Activated CD4-positive, alpha-beta T cell treated with anti-CD3 and anti-CD28 coated beads, Interleukin-2, amount 10 ng/mL, durations not matched to agents 7 days and 5 days (primary cell): ENCODE results near the gene FGF22. TPM values are rescaled to one million over a fixed set of nuclear protein-coding genes. Genes with fewer than 3 reads are reported as not detected.
"Not testable (repeated sequence)": the region's sequence is repeated elsewhere in the genome, so short reads cannot be mapped to it uniquely, and the experiment has no call there.

ENCODE experiments used
- CTCF ChIA-PET: fragments of 350-600 bp; sonication (Branson Sonifier 250); formaldehyde crosslinking; loops from one replicate; lab custom pipeline; 2021; ENCODE audit warnings: antibody characterized with exemption; lab: Charles Lee
- POLR2A ChIA-PET: fragments of 350-600 bp; sonication (Branson Sonifier 250); formaldehyde crosslinking; loops from one replicate; lab custom pipeline; 2021; ENCODE audit warnings: antibody characterized with exemption; lab: Charles Lee
- DNase-seq: peaks from one replicate; pipeline ENCODE4 v3.0.0-alpha.2; 2020
- H3K27ac Mint-ChIP-seq: one replicate; pipeline ENCODE4 v1.8.0; 2021; ENCODE audit warnings: mild to moderate bottlenecking, moderate library complexity, mixed read lengths
- H3K27me3 Mint-ChIP-seq: one replicate; pipeline ENCODE4 v1.8.0; 2021; ENCODE audit warnings: mixed read lengths
- H3K36me3 Mint-ChIP-seq: one replicate; pipeline ENCODE4 v1.8.0; 2021; ENCODE audit warnings: low read depth, mixed read lengths
- H3K4me1 Mint-ChIP-seq: one replicate; pipeline ENCODE4 v1.8.0; 2021; ENCODE audit warnings: mixed read lengths
- H3K4me3 Mint-ChIP-seq: one replicate; pipeline ENCODE4 v1.8.0; 2021; ENCODE audit warnings: mild to moderate bottlenecking, moderate library complexity, mixed read lengths
- H3K9me3 Mint-ChIP-seq: one replicate; pipeline ENCODE4 v1.8.0; 2021; ENCODE audit warnings: mixed read lengths
- total RNA-seq, 2 experiments: library from RNA; stranded (reverse); gene quantifications; one replicate each; pipeline ENCODE4 v1.2.3, GENCODE V29; 2021

Gene FGF22
- total RNA-seq, 2 experiments from 2014 or later = 0.12 TPM; not detected in 1

DNA sequence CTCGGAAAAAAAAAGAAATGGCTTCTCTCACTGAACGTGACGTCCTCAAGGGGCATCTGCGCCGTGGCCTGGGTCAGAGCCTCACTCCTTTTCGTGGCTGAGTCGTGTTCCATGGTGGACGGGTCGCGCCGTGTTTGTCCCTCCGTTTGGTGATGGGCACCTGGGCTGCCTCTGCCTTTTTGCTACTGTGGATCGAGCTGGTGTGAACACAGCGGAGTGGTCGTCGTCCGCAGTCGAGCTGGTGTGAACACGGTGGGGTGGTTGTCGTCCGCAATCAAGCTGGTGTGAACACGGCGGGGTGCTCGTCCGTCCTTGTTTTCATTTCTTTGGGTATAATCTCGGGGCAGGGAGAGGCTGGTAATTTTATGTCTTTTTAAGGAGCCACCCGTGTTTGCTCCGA lies 38.4 kb upstream of the FGF22 start:
- POLR2A ChIA-PET = no interaction called here
- H3K27ac Mint-ChIP-seq = no peak overlapping the region
- H3K4me3 Mint-ChIP-seq = no peak overlapping the region
- DNase-seq = no peak
- CTCF ChIA-PET = interaction anchor here (0.6 kb wide), 1 partner anchor 10 kb away, joined by 3 read pairs; no protein-coding TSS in a partner anchor
- no peaks in the 10 kb centered on the region for H3K9me3 Mint-ChIP-seq
- H3K27me3 Mint-ChIP-seq = no peaks in the 10 kb centered on the region
- no peaks in the 10 kb centered on the region for H3K36me3 Mint-ChIP-seq
- no peaks in the 10 kb centered on the region for H3K4me1 Mint-ChIP-seq

DNA sequence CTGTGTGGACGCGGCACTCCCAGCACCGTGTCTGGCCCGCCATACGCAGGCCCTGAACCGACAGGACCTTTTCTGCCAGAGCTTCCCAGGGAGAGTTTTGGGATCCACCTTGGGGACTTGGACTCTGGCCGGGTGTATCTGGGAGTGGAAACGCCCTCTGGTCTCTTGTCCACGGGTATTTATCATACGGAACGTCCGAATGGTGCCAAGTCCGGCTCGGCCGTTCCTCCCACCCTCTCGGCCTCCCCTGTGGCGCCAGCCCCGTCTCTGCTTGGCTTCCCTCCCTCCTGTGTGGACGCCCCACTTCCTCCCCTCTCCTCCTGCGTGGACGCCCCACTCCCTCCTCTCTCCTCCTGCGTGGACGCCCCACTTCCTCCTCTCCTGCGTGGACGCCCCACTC lies 37.9 kb upstream of the FGF22 start:
- Mint-ChIP-seq H3K36me3 (no peaks in the 10 kb centered on the region), H3K4me3 (no peak overlapping the region), H3K9me3 (no peaks in the 10 kb centered on the region), H3K27me3 (no peaks in the 10 kb centered on the region), H3K27ac (no peak overlapping the region), H3K4me1 (no peaks in the 10 kb centered on the region)
- ChIA-PET POLR2A (no interaction called here), CTCF (interaction anchor here (0.6 kb wide), 1 partner anchor 10 kb away, joined by 3 read pairs; no protein-coding TSS in a partner anchor)
- no peak for DNase-seq

DNA sequence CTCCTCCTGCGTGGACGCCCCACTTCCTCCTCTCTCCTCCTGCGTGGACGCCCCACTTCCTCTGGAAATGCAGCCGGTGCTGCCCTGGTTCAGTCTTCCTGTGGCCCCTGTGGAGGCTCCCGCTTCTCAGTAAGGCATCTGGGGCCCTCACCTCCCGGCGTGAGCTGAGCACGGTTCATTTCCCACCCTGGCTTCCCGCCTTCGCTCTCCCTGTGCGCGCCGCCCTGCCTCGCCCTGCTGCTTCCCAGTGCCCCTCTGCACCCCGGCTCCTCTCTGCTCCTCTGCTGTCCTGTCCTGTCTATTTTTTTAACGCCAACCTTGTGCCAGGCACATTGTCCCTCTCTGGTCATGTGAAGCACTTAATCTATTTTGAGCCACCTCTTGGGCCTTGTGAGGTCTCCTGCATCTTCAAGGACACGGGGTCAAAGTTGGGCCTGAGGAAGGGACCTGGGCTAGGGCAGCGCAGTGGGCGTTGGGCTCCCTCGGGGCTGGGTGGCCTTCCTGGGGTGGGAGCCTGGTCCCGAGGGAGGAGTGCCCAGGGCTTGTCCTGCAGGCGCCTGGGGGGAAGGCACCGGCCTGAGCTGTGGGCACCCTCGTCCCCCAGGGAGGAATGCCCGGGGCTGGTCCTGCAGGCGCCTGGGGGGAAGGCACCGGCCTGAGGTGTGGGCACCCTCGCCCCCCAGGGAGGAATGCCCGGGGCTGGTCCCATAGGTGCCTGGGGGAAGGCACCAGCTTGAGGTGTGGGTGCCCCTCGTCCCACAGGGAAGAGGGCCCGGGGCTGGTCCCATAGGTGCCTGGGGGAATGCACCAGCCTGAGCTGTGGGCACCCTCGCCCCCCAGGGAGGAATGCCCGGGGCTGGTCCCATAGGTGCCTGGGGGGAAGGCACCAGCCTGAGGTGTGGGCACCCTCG lies 37.0 kb upstream of the FGF22 start:
- Mint-ChIP-seq H3K4me1 (no peaks in the 10 kb centered on the region), H3K27ac (no peak overlapping the region), H3K36me3 (no peaks in the 10 kb centered on the region), H3K4me3 (no peak overlapping the region), H3K27me3 (no peaks in the 10 kb centered on the region), H3K9me3 (no peaks in the 10 kb centered on the region)
- ChIA-PET POLR2A (no interaction called here), CTCF (no interaction called here)
- DNase-seq = no peak

DNA sequence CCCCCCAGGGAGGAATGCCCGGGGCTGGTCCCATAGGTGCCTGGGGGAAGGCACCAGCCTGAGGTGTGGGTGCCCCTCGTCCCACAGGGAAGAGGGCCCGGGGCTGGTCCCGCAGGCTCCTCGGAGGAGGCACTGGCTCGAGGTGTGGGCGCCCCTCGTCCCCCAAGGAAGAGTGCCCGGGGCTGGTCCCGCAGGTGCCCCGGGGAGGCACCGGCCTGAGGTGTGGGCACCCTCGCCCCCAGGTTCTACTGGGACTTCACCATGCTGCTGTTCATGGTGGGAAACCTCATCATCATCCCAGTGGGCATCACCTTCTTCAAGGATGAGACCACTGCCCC lies 36.4 kb upstream of the FGF22 start:
- H3K4me3 Mint-ChIP-seq, CTCF ChIA-PET, H3K27me3 Mint-ChIP-seq, POLR2A ChIA-PET, H3K36me3 Mint-ChIP-seq, H3K4me1 Mint-ChIP-seq, H3K27ac Mint-ChIP-seq, H3K9me3 Mint-ChIP-seq, DNase-seq: not testable (repeated sequence)

DNA sequence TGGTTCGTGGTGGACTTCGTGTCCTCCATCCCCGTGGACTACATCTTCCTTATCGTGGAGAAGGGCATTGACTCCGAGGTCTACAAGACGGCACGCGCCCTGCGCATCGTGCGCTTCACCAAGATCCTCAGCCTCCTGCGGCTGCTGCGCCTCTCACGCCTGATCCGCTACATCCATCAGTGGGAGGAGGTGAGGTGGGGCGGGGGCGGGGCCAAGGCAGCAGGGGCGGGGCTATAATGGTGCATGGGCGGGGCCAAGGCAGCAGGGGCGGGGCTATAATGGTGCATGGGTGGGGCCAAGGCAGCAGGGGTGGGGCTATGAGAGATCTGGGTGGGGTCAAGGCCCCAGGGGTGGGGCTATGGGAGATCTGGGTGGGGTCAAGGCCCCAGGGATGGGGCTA lies 35.9 kb upstream of the FGF22 start:
- H3K9me3 Mint-ChIP-seq, H3K4me1 Mint-ChIP-seq, DNase-seq, POLR2A ChIA-PET, H3K27ac Mint-ChIP-seq, CTCF ChIA-PET, H3K36me3 Mint-ChIP-seq, H3K4me3 Mint-ChIP-seq, H3K27me3 Mint-ChIP-seq: not testable (repeated sequence)

GRCh38 chr19:604355-604754 lies 35.3 kb upstream of the FGF22 start:
- H3K4me1 Mint-ChIP-seq = peaks cover under 1% of the 10 kb centered on the region
- CTCF ChIA-PET = interaction anchor here (0.6 kb wide), 1 partner anchor 29 kb away, joined by 4 read pairs; the partner anchor contains the start of gene POLRMT
- POLR2A ChIA-PET = no interaction called here
- H3K9me3 Mint-ChIP-seq = no peaks in the 10 kb centered on the region
- H3K4me3 Mint-ChIP-seq = no peak overlapping the region
- DNase-seq = peak; percentile 44
- no peaks in the 10 kb centered on the region for H3K27me3 Mint-ChIP-seq
- H3K36me3 Mint-ChIP-seq = no peaks in the 10 kb centered on the region
- H3K27ac Mint-ChIP-seq = no peak overlapping the region

DNA sequence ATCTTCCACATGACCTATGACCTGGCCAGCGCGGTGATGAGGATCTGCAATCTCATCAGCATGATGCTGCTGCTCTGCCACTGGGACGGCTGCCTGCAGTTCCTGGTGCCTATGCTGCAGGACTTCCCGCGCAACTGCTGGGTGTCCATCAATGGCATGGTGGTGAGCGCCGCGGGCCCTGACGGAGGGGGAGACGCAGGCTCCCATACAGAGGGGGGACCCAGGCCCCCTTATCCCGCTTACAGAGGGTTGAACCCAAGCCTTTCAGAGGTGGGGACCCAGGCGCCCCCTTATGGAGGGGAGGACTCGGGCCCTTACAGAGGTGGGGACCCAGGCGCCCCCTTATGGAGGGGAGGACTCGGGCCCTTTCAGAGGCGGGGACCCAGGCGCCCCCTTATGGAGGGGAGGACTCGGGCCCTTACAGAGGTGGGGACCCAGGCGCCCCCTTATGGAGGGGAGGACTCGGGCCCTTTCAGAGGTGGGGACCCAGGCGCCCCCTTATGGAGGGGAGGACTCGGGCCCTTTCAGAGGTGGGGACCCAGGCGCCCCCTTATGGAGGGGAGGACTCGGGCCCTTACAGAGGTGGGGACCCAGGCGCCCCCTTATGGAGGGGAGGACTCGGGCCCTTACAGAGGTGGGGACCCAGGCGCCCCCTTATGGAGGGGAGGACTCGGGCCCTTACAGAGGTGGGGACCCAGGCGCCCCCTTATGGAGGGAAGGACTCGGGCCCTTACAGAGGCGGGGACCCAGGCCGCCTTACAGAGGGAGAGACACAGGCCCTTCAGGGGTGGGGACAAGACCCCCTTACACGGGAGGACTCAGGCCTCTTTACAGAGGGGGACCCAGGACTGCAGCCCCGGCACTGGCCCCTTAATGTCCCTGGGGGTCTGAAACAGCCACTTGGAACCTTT lies 34.4 kb upstream of the FGF22 start:
- CTCF ChIA-PET = interaction anchor here (0.6 kb wide), 1 partner anchor 55 kb away, joined by 3 read pairs; no protein-coding TSS in a partner anchor
- H3K4me1 Mint-ChIP-seq, H3K27ac Mint-ChIP-seq, DNase-seq, H3K36me3 Mint-ChIP-seq, POLR2A ChIA-PET, H3K27me3 Mint-ChIP-seq, H3K9me3 Mint-ChIP-seq, H3K4me3 Mint-ChIP-seq: not testable (repeated sequence)

DNA sequence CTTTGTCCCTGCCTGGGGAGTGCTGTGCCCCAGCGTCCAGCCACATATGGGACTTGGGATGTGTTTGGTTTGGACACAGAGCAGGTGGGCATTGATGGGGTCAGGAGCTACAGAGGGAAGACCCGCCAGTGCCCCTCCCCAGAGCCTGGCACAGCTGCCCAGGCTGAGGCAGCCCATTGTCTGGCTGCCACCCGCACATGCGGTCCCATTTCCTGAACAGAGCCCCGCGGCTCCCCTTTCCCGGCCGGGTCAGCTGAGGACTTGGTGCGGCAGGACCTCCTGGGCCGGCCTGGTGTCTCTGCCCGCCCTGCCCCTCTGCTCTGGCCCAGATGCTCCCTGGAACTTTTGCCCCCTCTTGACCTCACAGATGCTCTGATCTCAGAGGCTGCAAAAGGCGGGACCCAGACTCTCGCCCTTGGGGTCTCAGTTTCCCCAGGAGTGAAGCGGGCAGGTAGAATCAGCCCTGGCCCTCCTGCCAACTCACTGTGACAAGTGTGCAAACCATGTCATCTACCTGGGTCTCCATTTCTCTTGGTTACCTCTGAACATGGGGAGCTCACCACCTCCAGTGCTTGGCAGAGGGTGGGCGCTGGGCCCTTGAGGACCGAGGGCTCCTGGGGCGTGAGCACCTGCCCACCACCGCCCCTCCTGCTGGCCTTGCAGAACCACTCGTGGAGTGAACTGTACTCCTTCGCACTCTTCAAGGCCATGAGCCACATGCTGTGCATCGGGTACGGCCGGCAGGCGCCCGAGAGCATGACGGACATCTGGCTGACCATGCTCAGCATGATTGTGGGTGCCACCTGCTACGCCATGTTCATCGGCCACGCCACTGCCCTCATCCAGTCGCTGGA lies 32.2 kb upstream of the FGF22 start:
- H3K4me3 Mint-ChIP-seq = no peak overlapping the region
- H3K27ac Mint-ChIP-seq = no peak overlapping the region
- CTCF ChIA-PET = interaction anchor here (0.9 kb wide), 1 partner anchor 10 kb away, joined by 3 read pairs; no protein-coding TSS in a partner anchor
- H3K4me1 Mint-ChIP-seq = peaks cover 16% of the 10 kb centered on the region
- H3K9me3 Mint-ChIP-seq = no peaks in the 10 kb centered on the region
- POLR2A ChIA-PET = no interaction called here
- no peak for DNase-seq
- no peaks in the 10 kb centered on the region for H3K27me3 Mint-ChIP-seq
- H3K36me3 Mint-ChIP-seq = peaks cover 1% of the 10 kb centered on the region

GRCh38 chr19:608155-609003 lies 31.3 kb upstream of the FGF22 start:
- ChIA-PET POLR2A (no interaction called here), CTCF (no interaction called here)
- Mint-ChIP-seq H3K36me3 (peaks cover 1% of the 10 kb centered on the region), H3K27me3 (no peaks in the 10 kb centered on the region), H3K4me3 (no peak overlapping the region), H3K4me1 (peaks cover 18% of the 10 kb centered on the region), H3K9me3 (no peaks in the 10 kb centered on the region), H3K27ac (no peak overlapping the region)
- DNase-seq = no peak

GRCh38 chr19:609004-609346 lies 30.7 kb upstream of the FGF22 start:
- Mint-ChIP-seq H3K4me1 (peaks cover 18% of the 10 kb centered on the region), H3K27ac (no peak overlapping the region), H3K9me3 (no peaks in the 10 kb centered on the region), H3K4me3 (no peak overlapping the region), H3K36me3 (peaks cover 1% of the 10 kb centered on the region), H3K27me3 (no peaks in the 10 kb centered on the region)
- DNase-seq = no peak
- POLR2A ChIA-PET = no interaction called here
- CTCF ChIA-PET = no interaction called here

- Mint-ChIP-seq H3K27ac (peak overlapping the region; percentile 96), H3K4me3 (peak overlapping the region; percentile 84), H3K36me3 (peaks cover 11% of the 10 kb centered on the region), H3K27me3 (no peaks in the 10 kb centered on the region), H3K9me3 (no peaks in the 10 kb centered on the region), H3K4me1 (peaks cover 18% of the 10 kb centered on the region)
- peak; percentile 64 for DNase-seq
- ChIA-PET CTCF (interaction anchor here (1.5 kb wide), 1 partner anchor 22 kb away, joined by 4 read pairs; no protein-coding TSS in a partner anchor), POLR2A (no interaction called here)
These were observed 29.4 kb upstream of the FGF22 start for GRCh38 chr19:610071-610800.
